Fibroblast of lung (primary cell): Measurements from ENCODE around the gene SLC22A17. TPM values are rescaled to one million over a fixed set of nuclear protein-coding genes. Genes with fewer than 3 reads are reported as not detected.

Experiments
- DNase-seq, 2 donors: peaks; one replicate each; pipeline versions ENCODE4 v3.0.0 to v3.0.0-alpha.2; 2010; ENCODE audit warnings: low read depth in 2 of 2
- H2AFZ ChIP-seq: 2 replicates; pipeline ENCODE4 v1.5.1; 2012; ENCODE audit warnings: low read length, control low read depth, inconsistent platforms
- H3K27ac ChIP-seq: 2 replicates; pipeline ENCODE4 v1.5.1; 2011; ENCODE audit warnings: low read length, control low read depth; ENCODE audit not compliant: insufficient read depth
- H3K27me3 ChIP-seq: 2 replicates; pipeline ENCODE4 v1.5.1; 2011; ENCODE audit warnings: mild to moderate bottlenecking, low read length; ENCODE audit not compliant: control insufficient read depth, insufficient read depth
- H3K36me3 ChIP-seq: 2 replicates; pipeline ENCODE4 v1.5.1; 2011; ENCODE audit warnings: low read length; ENCODE audit not compliant: control insufficient read depth, insufficient read depth
- H3K4me1 ChIP-seq: 2 replicates; pipeline ENCODE4 v1.5.1; 2011; ENCODE audit warnings: low read length; ENCODE audit not compliant: control insufficient read depth, insufficient read depth; ENCODE audit errors: extremely low read depth
- H3K4me2 ChIP-seq: 2 replicates; pipeline ENCODE4 v1.5.1; 2011; ENCODE audit warnings: low read length, control low read depth; ENCODE audit not compliant: insufficient read depth; ENCODE audit errors: extremely low read depth
- H3K4me3 ChIP-seq, 4 experiments: fragments of 200-600 bp in 1 of 4; sonication (generic) in 1 of 4; replicated peaks in 1 of 4; 2 replicates each; pipeline ENCODE4 v1.5.1; 2011 to 2016; ENCODE audit warnings: low read length in 4 of 4, low read depth in 3 of 4, mild to moderate bottlenecking in 3 of 4, control low read depth in 2 of 4, inconsistent platforms in 1 of 4, mixed read lengths in 1 of 4; ENCODE audit not compliant: insufficient read depth in 1 of 4; ENCODE audit errors: control extremely low read depth in 1 of 4
- H3K79me2 ChIP-seq: 2 replicates; pipeline ENCODE4 v1.5.1; 2012; ENCODE audit warnings: mild to moderate bottlenecking, low read length, inconsistent platforms; ENCODE audit not compliant: control insufficient read depth, insufficient read depth
- H3K9ac ChIP-seq: 2 replicates; pipeline ENCODE4 v1.5.1; 2011; ENCODE audit warnings: mild to moderate bottlenecking, low read length, control low read depth; ENCODE audit not compliant: insufficient read depth
- H3K9me3 ChIP-seq: 2 replicates; pipeline ENCODE4 v1.5.1; 2012; ENCODE audit warnings: low read depth, low read length; ENCODE audit not compliant: control insufficient read depth, insufficient read depth
- H4K20me1 ChIP-seq: 2 replicates; pipeline ENCODE4 v1.5.1; 2011; ENCODE audit warnings: low read length; ENCODE audit not compliant: control insufficient read depth, insufficient read depth; ENCODE audit errors: extremely low read depth
- CTCF ChIP-seq, 2 donors: IDR thresholded peaks in 1 of 2; conservative IDR thresholded peaks in 1 of 2; 1 replicate in 1 of 2; 2 replicates in 1 of 2; pipeline ENCODE4 v1.5.1; 2011 to 2012; ENCODE audit warnings: low read length in 2 of 2, control low read depth in 1 of 2, inconsistent platforms in 1 of 2, low read depth in 1 of 2, mild to moderate bottlenecking in 1 of 2
- EZH2 ChIP-seq: IDR thresholded peaks from 2 replicates; pipeline ENCODE4 v1.5.1; 2012; ENCODE audit warnings: low read length, control low read depth, mild to moderate bottlenecking; ENCODE audit errors: missing control alignments
- polyA plus RNA-seq, 2 donors: library from polyadenylated mRNA; depleted of rRNA in 1 of 2; stranded (reverse) in 1 of 2; unstranded in 1 of 2; fragments of >200 nt; gene quantifications; 2 replicates each; pipeline ENCODE4 v1.2.1, GENCODE V29; 2011 to 2012; ENCODE audit warnings: missing spikeins in 1 of 2
- total RNA-seq: library from RNA; depleted of rRNA; stranded (reverse); fragments of >200 nt; gene quantifications from 2 replicates; pipeline ENCODE4 v1.2.1, GENCODE V29; 2014

The SLC22A17 gene
- total and polyA plus RNA-seq, 2 donors (not counting 1 experiment from before 2014, with no cell fraction given), result 7.9 to 23.1 TPM

- TF ChIP-seq CTCF (conservative IDR thresholded peaks at IDR 0.05 in 1 of 2, IDR thresholded peaks at IDR 0.05 in 1 of 2; ENCODE audit: low read depth in 1 of 2, low read length in 2 of 2), result no peak
- no peak for TF ChIP-seq EZH2
- Histone ChIP-seq H3K9me3 (no peaks in the 10 kb centered on the region), H3K36me3 (no peaks in the 10 kb centered on the region), H3K4me2 (no peak overlapping the region), H2AFZ (no peak overlapping the region), H3K27me3 (peaks cover 2% of the 10 kb centered on the region), H3K27ac (no peak overlapping the region), H3K4me1 (no peaks in the 10 kb centered on the region), H3K4me3 (no peak overlapping the region), H4K20me1 (no peaks in the 10 kb centered on the region), H3K9ac (no peak overlapping the region), H3K79me2 (no peaks in the 10 kb centered on the region)
- no peak for DNase-seq
Measured at GRCh38 chr14:23349156-23349845, 3.4 kb downstream of the SLC22A17 start.

- no peak overlapping the region for H3K9ac ChIP-seq
- H4K20me1 ChIP-seq, result no peaks in the 10 kb centered on the region
- H3K9me3 ChIP-seq, result no peaks in the 10 kb centered on the region
- H3K4me3 ChIP-seq, result no peak overlapping the region
- H3K4me1 ChIP-seq, result no peaks in the 10 kb centered on the region
- no peaks in the 10 kb centered on the region for H3K79me2 ChIP-seq
- H3K36me3 ChIP-seq, result no peaks in the 10 kb centered on the region
- no peak for DNase-seq
- peaks cover 2% of the 10 kb centered on the region for H3K27me3 ChIP-seq
- H3K4me2 ChIP-seq, result no peak overlapping the region
- TF ChIP-seq CTCF (conservative IDR thresholded peaks at IDR 0.05 in 1 of 2, IDR thresholded peaks at IDR 0.05 in 1 of 2; ENCODE audit: low read depth in 1 of 2, low read length in 2 of 2) (no peak), EZH2 (no peak)
- H2AFZ ChIP-seq, result no peak overlapping the region
- H3K27ac ChIP-seq, result no peak overlapping the region
Measured at GRCh38 chr14:23348297-23348655, 4.4 kb downstream of the SLC22A17 start.

GRCh38 chr14:23347406-23348296 is 5.0 kb downstream of the SLC22A17 start:
- Histone ChIP-seq H3K9me3 (no peaks in the 10 kb centered on the region), H3K27ac (no peak overlapping the region), H4K20me1 (no peaks in the 10 kb centered on the region), H3K4me3 (no peak overlapping the region), H3K9ac (no peak overlapping the region), H3K4me2 (no peak overlapping the region), H3K79me2 (no peaks in the 10 kb centered on the region), H3K27me3 (peaks cover 2% of the 10 kb centered on the region), H3K36me3 (no peaks in the 10 kb centered on the region), H2AFZ (no peak overlapping the region), H3K4me1 (no peaks in the 10 kb centered on the region)
- no peak for DNase-seq
- no peak for TF ChIP-seq EZH2
- TF ChIP-seq CTCF (conservative IDR thresholded peaks at IDR 0.05 in 1 of 2, IDR thresholded peaks at IDR 0.05 in 1 of 2; ENCODE audit: low read depth in 1 of 2, low read length in 2 of 2), result no peak
